DND-41 (cell line): Measurements from ENCODE around the gene OLIG2.

ENCODE experiments used
- CTCF ChIP-seq: IDR thresholded peaks from 2 replicates; pipeline ENCODE4 v1.5.1; 2012; ENCODE audit warnings: borderline replicate concordance, low read length, moderate library complexity, mild to moderate bottlenecking; ENCODE audit not compliant: poor library complexity, severe bottlenecking; ENCODE audit errors: extremely low read depth
- EZH2 ChIP-seq: IDR thresholded peaks from 3 replicates; pipeline ENCODE4 v1.6.1; 2012; ENCODE audit warnings: borderline replicate concordance, low read depth, mild to moderate bottlenecking, moderate library complexity, low read length, inconsistent platforms; ENCODE audit not compliant: severe bottlenecking

- no peak for TF ChIP-seq CTCF
- no peak for TF ChIP-seq EZH2
These were observed 7.6 kb downstream of the OLIG2 start for GRCh38 chr21:33033094-33033951.
